Fibroblast of peridontal ligament (primary cell): ENCODE data around the gene TUB.

Source experiments
- DNase-seq: peaks from one replicate; pipeline ENCODE4 v3.0.0-alpha.2; 2010; ENCODE audit errors: extremely low read depth

The TUB gene

GRCh38 chr11:8091721-8092120, 10.7 kb downstream of the TUB start:
- DNase-seq, result no peak

- peak; percentile 69 for DNase-seq
Measured at GRCh38 chr11:8092587-8093424, 11.8 kb downstream of the TUB start.

DNA sequence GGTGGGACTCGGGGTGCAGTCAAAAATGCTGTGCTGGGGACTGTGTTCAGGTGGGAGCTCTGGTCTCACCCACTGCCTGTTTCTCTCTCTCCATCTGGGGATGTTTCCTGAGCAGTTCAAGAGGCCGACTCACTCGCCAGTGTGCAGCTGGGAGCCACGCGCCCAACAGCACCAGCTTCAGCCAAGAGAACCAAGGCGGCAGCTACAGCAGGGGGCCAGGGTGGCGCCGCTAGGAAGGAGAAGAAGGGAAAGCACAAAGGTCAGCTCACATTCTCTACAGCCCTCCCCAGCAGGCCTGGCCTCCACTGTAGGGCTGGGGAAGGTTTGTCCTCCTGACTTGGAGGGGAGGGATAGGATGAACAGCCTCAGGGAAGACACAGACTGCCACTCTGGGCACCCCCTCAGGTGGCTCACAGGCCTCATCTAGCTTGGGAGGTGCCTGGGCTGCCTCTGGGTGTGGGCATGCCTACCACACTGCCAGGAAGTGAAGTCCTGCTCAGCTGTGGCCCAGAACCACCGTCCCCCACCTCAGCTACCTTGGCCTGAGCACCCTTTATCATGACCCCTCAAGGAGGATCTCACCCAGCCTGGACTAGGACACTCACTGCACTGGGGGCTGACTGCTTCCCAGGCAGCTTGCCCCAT, 13.0 kb downstream of the TUB start:
- no peak for DNase-seq

DNA sequence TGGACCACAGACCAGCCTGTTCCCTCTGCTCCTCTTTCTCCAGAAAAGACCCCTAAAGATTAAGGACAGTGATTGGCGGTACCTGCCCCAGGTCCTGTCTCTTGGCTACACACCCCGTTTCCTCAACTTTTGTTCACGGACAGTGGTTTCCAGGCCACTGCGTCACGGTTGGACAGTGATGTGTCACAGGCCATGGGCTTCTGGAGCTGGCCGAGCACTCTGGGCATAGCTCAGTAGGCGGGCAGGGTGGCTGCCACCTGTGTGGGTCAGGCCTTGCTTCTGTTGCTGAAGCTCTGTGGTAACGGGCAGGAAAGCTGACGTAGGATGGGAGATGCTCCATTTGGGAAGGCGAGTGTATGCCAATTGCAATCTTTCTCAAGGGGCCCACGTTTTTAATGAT, 13.6 kb downstream of the TUB start:
- no peak for DNase-seq

- DNase-seq, result no peak
Measured at GRCh38 chr11:8095371-8095770, 14.4 kb downstream of the TUB start.

DNA sequence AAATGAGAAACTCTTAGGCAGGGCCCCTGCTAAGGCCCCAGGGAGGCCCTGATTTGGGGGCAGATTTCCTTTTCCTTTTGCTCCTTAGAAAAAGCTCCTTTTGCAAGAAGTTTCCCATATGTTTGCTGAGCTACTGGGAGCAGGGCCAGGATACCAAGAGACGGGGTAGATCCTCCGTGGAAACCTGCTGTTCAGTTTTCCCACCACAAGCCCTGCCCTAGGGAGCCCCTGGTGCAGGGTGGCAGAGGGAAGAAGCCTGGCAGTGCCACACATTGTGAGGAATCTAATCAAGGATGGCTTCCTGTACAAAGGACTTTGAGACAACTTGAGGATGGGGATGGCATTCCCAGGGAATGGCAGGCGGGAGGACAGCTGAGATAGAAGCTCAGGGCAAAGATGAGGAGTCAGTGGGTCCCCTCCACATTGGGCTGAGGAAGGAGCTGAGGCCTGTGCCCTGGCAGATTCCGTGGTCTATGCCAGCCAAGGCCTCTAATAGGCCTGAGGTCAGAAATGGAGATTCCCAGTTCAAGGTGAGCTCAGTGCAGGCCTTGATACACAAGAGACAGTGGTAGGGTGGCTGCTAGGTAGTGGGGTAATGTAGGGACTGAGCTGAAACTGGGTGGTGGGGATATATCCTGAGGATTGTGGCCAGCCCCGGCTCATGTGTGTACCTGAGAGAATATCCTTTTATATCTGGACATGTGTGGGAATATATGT, 15.0 kb downstream of the TUB start:
- no peak for DNase-seq

DNA sequence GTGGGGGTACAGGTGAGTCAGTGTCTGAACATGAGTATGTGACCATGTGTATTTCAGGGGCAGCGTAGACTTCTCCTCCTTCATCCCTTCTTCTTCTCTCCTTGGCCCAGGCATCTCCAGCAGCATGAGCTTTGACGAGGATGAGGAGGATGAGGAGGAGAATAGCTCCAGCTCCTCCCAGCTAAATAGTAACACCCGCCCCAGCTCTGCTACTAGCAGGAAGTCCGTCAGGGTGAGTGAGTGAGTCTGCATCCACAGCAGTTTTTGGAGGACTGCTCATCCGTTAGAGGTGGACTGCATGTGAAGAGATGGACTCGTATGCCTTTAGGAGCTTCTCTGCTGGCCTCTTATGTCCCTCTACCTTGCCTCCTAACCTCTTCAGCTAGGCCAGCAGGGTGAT, 15.6 kb downstream of the TUB start:
- DNase-seq, result no peak

DNA sequence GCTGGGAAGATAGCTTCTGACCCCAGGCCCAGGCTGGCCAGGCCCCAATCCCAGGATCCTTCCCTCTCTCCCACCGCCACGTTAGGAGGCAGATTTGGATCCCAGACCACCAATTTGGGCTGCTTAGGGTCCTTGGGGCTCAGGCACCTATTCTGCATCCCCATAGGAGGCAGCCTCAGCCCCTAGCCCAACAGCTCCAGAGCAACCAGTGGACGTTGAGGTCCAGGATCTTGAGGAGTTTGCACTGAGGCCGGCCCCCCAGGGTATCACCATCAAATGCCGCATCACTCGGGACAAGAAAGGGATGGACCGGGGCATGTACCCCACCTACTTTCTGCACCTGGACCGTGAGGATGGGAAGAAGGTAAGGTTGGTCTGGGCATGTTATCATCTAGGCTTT, 16.1 kb downstream of the TUB start:
- DNase-seq, result no peak

GRCh38 chr11:8097468-8097867, 16.5 kb downstream of the TUB start:
- DNase-seq, result no peak

DNA sequence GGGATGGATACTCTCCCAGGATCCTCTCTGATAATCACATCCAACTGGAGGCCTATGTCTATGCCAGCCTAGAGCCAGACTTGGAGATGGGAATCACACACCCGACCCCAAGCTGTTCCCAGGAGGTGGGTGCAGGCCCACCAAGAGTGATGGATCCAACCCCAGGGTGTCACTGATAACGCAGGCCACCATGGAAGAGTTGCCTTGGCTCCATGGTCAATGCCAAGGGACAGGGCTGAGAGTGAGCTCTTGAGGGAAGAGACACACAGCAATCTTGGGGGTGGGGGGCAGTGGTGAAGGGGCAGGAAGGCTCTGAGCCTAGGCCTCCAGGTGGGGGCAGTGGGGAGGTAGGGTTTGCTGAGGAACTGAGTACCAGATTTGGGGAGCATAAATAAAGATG, 16.9 kb downstream of the TUB start:
- DNase-seq, result no peak

- DNase-seq, result peak; percentile 47
Measured at GRCh38 chr11:8098361-8098760, 17.4 kb downstream of the TUB start.

- no peak for DNase-seq
Measured at GRCh38 chr11:8098879-8099278, 17.9 kb downstream of the TUB start.

- peak; percentile 90 for DNase-seq
Measured at GRCh38 chr11:8099291-8099899, 18.4 kb downstream of the TUB start.

GRCh38 chr11:8100158-8100557, 19.1 kb downstream of the TUB start:
- no peak for DNase-seq

GRCh38 chr11:8100605-8101004, 19.6 kb downstream of the TUB start:
- no peak for DNase-seq

- no peak for DNase-seq
Measured at GRCh38 chr11:8101421-8101820, 20.4 kb downstream of the TUB start.

- no peak for DNase-seq
Measured at GRCh38 chr11:8102296-8102915, 21.4 kb downstream of the TUB start.

- no peak for DNase-seq
Measured at GRCh38 chr11:8102965-8103364, 22.0 kb downstream of the TUB start.

DNA sequence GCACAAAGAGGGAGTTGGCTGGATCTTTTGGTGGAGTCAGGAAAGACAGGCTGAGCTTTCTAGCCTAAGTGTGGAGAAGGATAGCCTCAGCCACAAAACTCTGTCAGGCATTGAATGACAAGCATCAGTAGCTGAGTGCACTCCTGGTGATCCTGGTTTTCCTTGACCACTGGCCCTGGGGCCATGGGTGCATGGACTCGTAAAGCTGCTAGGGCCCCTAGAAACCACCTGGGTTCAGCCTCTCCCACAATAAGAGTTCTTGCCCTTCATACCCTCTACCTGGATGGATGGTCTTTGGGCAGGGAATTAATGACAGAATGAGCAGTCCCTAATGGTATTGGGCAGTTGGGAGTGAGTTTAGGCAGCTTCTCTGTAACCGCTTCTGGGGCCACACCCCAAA, 22.9 kb downstream of the TUB start:
- no peak for DNase-seq

GRCh38 chr11:8105133-8105532, 24.1 kb downstream of the TUB start:
- DNase-seq, result no peak

DNA sequence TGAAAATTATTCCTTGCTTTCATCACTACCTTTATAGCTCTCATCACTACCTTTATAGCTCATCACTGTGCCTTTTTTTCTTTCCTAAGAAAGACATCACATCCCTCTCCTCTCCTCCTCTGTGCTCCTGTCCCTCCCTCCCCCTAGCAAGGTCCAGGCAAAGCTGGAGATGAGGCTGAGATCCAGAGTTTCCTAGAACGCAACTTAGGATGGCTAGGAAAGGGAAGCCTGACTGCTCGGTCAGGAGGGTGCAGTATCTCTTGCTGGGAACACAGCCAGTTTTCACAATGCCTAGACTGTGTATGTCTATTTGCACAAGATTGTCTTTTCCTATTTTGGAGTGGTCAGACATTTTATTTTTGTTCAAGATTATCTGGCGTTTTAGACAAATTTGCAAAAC, 24.7 kb downstream of the TUB start:
- no peak for DNase-seq

DNA sequence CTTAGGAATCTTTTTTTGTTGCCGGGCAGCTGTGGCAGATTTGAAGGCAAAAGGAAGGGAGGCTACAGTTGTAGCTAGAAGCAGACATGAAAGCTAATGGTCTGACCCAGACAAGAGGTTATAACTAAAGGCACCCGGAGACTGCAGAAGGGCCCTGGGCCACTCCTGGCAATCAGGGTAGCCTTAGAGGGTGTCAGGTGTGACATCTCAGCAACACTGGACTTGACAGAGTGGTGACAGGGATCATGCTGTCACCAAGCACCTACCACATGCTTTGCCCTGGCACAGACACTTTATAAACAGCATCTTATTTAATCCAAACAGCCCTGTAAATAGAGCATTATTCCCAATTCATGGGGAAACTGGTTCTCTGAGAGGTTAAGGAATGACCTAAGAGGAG, 25.7 kb downstream of the TUB start:
- no peak for DNase-seq
